ENCODE data around the gene BLACAT1.
A peak's percentile ranks its signal among the peaks of the same experiment; 100 is the strongest.

The BLACAT1 gene

GRCh38 chr1:205448540-205449253 lies 7.1 kb downstream of the BLACAT1 start:
- Histone ChIP-seq H3K27me3 (ENCODE audit: control insufficient read depth in 2 of 2, insufficient read depth in 2 of 2, low read length in 2 of 2) (peaks cover 9 to 16% of the 10 kb centered on the region in 2 donors), H3K9me3 (ENCODE audit: control insufficient read depth in 2 of 2, low read length in 2 of 2) (no peaks in the 10 kb centered on the region), H3K9ac (ENCODE audit: low read depth in 1 of 2, low read length in 2 of 2) (no peak overlapping the region), H3K4me3 (ENCODE audit: low read length in 2 of 2) (no peak overlapping the region), H3K27ac (ENCODE audit: low read depth in 2 of 2, low read length in 2 of 2) (no peak overlapping the region), H3K36me3 (ENCODE audit: control insufficient read depth in 2 of 2, insufficient read depth in 2 of 2, low read length in 2 of 2) (no peaks in the 10 kb centered on the region), H3K4me1 (ENCODE audit: control insufficient read depth in 2 of 2, insufficient read depth in 2 of 2, low read length in 2 of 2) (peaks cover 6 to 8% of the 10 kb centered on the region in 2 donors)

GRCh38 chr1:205447457-205448341 lies 8.1 kb downstream of the BLACAT1 start:
- no peak overlapping the region for H3K9ac ChIP-seq (ENCODE audit: low read depth in 1 of 2, low read length in 2 of 2)
- H3K27ac ChIP-seq (ENCODE audit: low read depth in 2 of 2, low read length in 2 of 2), result no peak overlapping the region
- peaks cover 2 to 6% of the 10 kb centered on the region in 2 donors for H3K27me3 ChIP-seq (ENCODE audit: control insufficient read depth in 2 of 2, insufficient read depth in 2 of 2, low read length in 2 of 2)
- H3K4me3 ChIP-seq (ENCODE audit: low read length in 2 of 2), result no peak overlapping the region
- peaks cover 6 to 8% of the 10 kb centered on the region in 2 donors for H3K4me1 ChIP-seq (ENCODE audit: control insufficient read depth in 2 of 2, insufficient read depth in 2 of 2, low read length in 2 of 2)
- H3K9me3 ChIP-seq (ENCODE audit: control insufficient read depth in 2 of 2, low read length in 2 of 2), result no peaks in the 10 kb centered on the region
- H3K36me3 ChIP-seq (ENCODE audit: control insufficient read depth in 2 of 2, insufficient read depth in 2 of 2, low read length in 2 of 2), result no peaks in the 10 kb centered on the region

GRCh38 chr1:205446828-205447227 lies 9.0 kb downstream of the BLACAT1 start:
- Histone ChIP-seq H3K4me1 (ENCODE audit: control insufficient read depth in 2 of 2, insufficient read depth in 2 of 2, low read length in 2 of 2) (peaks cover 9 to 10% of the 10 kb centered on the region in 2 donors), H3K4me3 (ENCODE audit: low read length in 2 of 2) (no peak overlapping the region), H3K27ac (ENCODE audit: low read depth in 2 of 2, low read length in 2 of 2) (no peak overlapping the region), H3K9me3 (ENCODE audit: control insufficient read depth in 2 of 2, low read length in 2 of 2) (no peaks in the 10 kb centered on the region), H3K27me3 (ENCODE audit: control insufficient read depth in 2 of 2, insufficient read depth in 2 of 2, low read length in 2 of 2) (peaks cover under 1 to 2% of the 10 kb centered on the region in 2 donors), H3K36me3 (ENCODE audit: control insufficient read depth in 2 of 2, insufficient read depth in 2 of 2, low read length in 2 of 2) (no peaks in the 10 kb centered on the region), H3K9ac (ENCODE audit: low read depth in 1 of 2, low read length in 2 of 2) (no peak overlapping the region)

GRCh38 chr1:205445646-205445935 lies 10.3 kb downstream of the BLACAT1 start:
- no peaks in the 10 kb centered on the region for H3K27me3 ChIP-seq (ENCODE audit: control insufficient read depth in 2 of 2, insufficient read depth in 2 of 2, low read length in 2 of 2)
- H3K4me3 ChIP-seq (ENCODE audit: low read length in 2 of 2), result no peak overlapping the region
- H3K4me1 ChIP-seq (ENCODE audit: control insufficient read depth in 2 of 2, insufficient read depth in 2 of 2, low read length in 2 of 2), result peaks cover 19 to 20% of the 10 kb centered on the region in 2 donors
- no peaks in the 10 kb centered on the region for H3K9me3 ChIP-seq (ENCODE audit: control insufficient read depth in 2 of 2, low read length in 2 of 2)
- H3K36me3 ChIP-seq (ENCODE audit: control insufficient read depth in 2 of 2, insufficient read depth in 2 of 2, low read length in 2 of 2), result no peaks in the 10 kb centered on the region
- no peak overlapping the region for H3K27ac ChIP-seq (ENCODE audit: low read depth in 2 of 2, low read length in 2 of 2)
- no peak overlapping the region for H3K9ac ChIP-seq (ENCODE audit: low read depth in 1 of 2, low read length in 2 of 2)

- no peak overlapping the region for H3K27ac ChIP-seq (ENCODE audit: low read depth in 2 of 2, low read length in 2 of 2)
Observed at GRCh38 chr1:205444931-205445645, 10.8 kb downstream of the BLACAT1 start.

GRCh38 chr1:205444300-205444930 lies 11.4 kb downstream of the BLACAT1 start:
- Histone ChIP-seq H3K27ac (ENCODE audit: low read depth in 2 of 2, low read length in 2 of 2) (no peak overlapping the region), H3K4me3 (ENCODE audit: low read length in 2 of 2) (no peak overlapping the region), H3K36me3 (ENCODE audit: control insufficient read depth in 2 of 2, insufficient read depth in 2 of 2, low read length in 2 of 2) (no peaks in the 10 kb centered on the region), H3K9ac (ENCODE audit: low read depth in 1 of 2, low read length in 2 of 2) (no peak overlapping the region), H3K9me3 (ENCODE audit: control insufficient read depth in 2 of 2, low read length in 2 of 2) (no peaks in the 10 kb centered on the region), H3K27me3 (ENCODE audit: control insufficient read depth in 2 of 2, insufficient read depth in 2 of 2, low read length in 2 of 2) (no peaks in the 10 kb centered on the region), H3K4me1 (ENCODE audit: control insufficient read depth in 2 of 2, insufficient read depth in 2 of 2, low read length in 2 of 2) (peaks cover 22 to 24% of the 10 kb centered on the region in 2 donors)

More at GRCh38 chr1:205444931-205445645, 10.8 kb downstream of the BLACAT1 start:
- Histone ChIP-seq H3K27me3 (ENCODE audit: control insufficient read depth in 2 of 2, insufficient read depth in 2 of 2, low read length in 2 of 2) (no peaks in the 10 kb centered on the region), H3K36me3 (ENCODE audit: control insufficient read depth in 2 of 2, insufficient read depth in 2 of 2, low read length in 2 of 2) (no peaks in the 10 kb centered on the region), H3K4me3 (ENCODE audit: low read length in 2 of 2) (no peak overlapping the region), H3K9me3 (ENCODE audit: control insufficient read depth in 2 of 2, low read length in 2 of 2) (no peaks in the 10 kb centered on the region), H3K9ac (ENCODE audit: low read depth in 1 of 2, low read length in 2 of 2) (no peak overlapping the region), H3K4me1 (ENCODE audit: control insufficient read depth in 2 of 2, insufficient read depth in 2 of 2, low read length in 2 of 2) (peaks cover 24% of the 10 kb centered on the region in 2 donors)

- Histone ChIP-seq H3K4me3 (ENCODE audit: low read length in 2 of 2) (no peak overlapping the region), H3K9me3 (ENCODE audit: control insufficient read depth in 2 of 2, low read length in 2 of 2) (no peaks in the 10 kb centered on the region), H3K27me3 (ENCODE audit: control insufficient read depth in 2 of 2, insufficient read depth in 2 of 2, low read length in 2 of 2) (no peaks in the 10 kb centered on the region), H3K9ac (ENCODE audit: low read depth in 1 of 2, low read length in 2 of 2) (no peak overlapping the region), H3K36me3 (ENCODE audit: control insufficient read depth in 2 of 2, insufficient read depth in 2 of 2, low read length in 2 of 2) (no peaks in the 10 kb centered on the region), H3K4me1 (ENCODE audit: control insufficient read depth in 2 of 2, insufficient read depth in 2 of 2, low read length in 2 of 2) (peaks cover 24 to 28% of the 10 kb centered on the region in 2 donors), H3K27ac (ENCODE audit: low read depth in 2 of 2, low read length in 2 of 2) (no peak overlapping the region)
Observed at GRCh38 chr1:205443585-205444299, 12.1 kb downstream of the BLACAT1 start.

GRCh38 chr1:205442051-205442725 lies 13.7 kb downstream of the BLACAT1 start:
- Histone ChIP-seq H3K27ac (ENCODE audit: low read depth in 2 of 2, low read length in 2 of 2) (peak overlapping the region in 1 of 2 donors; percentile 79), H3K9ac (ENCODE audit: low read depth in 1 of 2, low read length in 2 of 2) (no peak overlapping the region), H3K4me1 (ENCODE audit: control insufficient read depth in 2 of 2, insufficient read depth in 2 of 2, low read length in 2 of 2) (peaks cover 24 to 29% of the 10 kb centered on the region in 2 donors), H3K9me3 (ENCODE audit: control insufficient read depth in 2 of 2, low read length in 2 of 2) (no peaks in the 10 kb centered on the region), H3K4me3 (ENCODE audit: low read length in 2 of 2) (no peak overlapping the region), H3K27me3 (ENCODE audit: control insufficient read depth in 2 of 2, insufficient read depth in 2 of 2, low read length in 2 of 2) (no peaks in the 10 kb centered on the region), H3K36me3 (ENCODE audit: control insufficient read depth in 2 of 2, insufficient read depth in 2 of 2, low read length in 2 of 2) (no peaks in the 10 kb centered on the region)

GRCh38 chr1:205441716-205442050 lies 14.2 kb downstream of the BLACAT1 start:
- Histone ChIP-seq H3K9ac (ENCODE audit: low read depth in 1 of 2, low read length in 2 of 2) (peak overlapping the region; percentile 44 to 65), H3K36me3 (ENCODE audit: control insufficient read depth in 2 of 2, insufficient read depth in 2 of 2, low read length in 2 of 2) (no peaks in the 10 kb centered on the region), H3K4me3 (ENCODE audit: low read length in 2 of 2) (peak overlapping the region in 1 of 2 donors; percentile 65), H3K9me3 (ENCODE audit: control insufficient read depth in 2 of 2, low read length in 2 of 2) (no peaks in the 10 kb centered on the region), H3K27me3 (ENCODE audit: control insufficient read depth in 2 of 2, insufficient read depth in 2 of 2, low read length in 2 of 2) (peaks cover 0 to 1% of the 10 kb centered on the region in 2 donors), H3K27ac (ENCODE audit: low read depth in 2 of 2, low read length in 2 of 2) (peak overlapping the region; percentile 76 to 79), H3K4me1 (ENCODE audit: control insufficient read depth in 2 of 2, insufficient read depth in 2 of 2, low read length in 2 of 2) (peaks cover 24 to 29% of the 10 kb centered on the region in 2 donors)

Data from mucosa of rectum (tissue), 2 donors.